Astrocyte (in vitro differentiated cells and primary cell): ENCODE measurements around the gene LCOR. TPM values are rescaled to one million over a fixed set of nuclear protein-coding genes. Genes with fewer than 3 reads are reported as not detected.
"Not testable (repeated sequence)": the region's sequence is repeated elsewhere in the genome, so short reads cannot be mapped to it uniquely, and the experiment has no call there.

Experiments used
- DNase-seq: peaks from one replicate; pipeline ENCODE4 v3.0.0-alpha.2; 2010; ENCODE audit warnings: low read depth
- FAIRE-seq: peaks from 2 replicates; lab custom pipeline; 2011; peaks lifted over from hg19 to GRCh38; lab: Jason Lieb, UNC
- H2AFZ ChIP-seq: 2 replicates; pipeline ENCODE4 v1.6.0; 2012; ENCODE audit warnings: low read depth, low read length, inconsistent platforms
- H3K27ac ChIP-seq: 2 replicates; pipeline ENCODE4 v1.5.1; 2011; ENCODE audit warnings: low read depth, low read length, inconsistent platforms
- H3K27me3 ChIP-seq: 2 replicates; pipeline ENCODE4 v1.6.0; 2011; ENCODE audit warnings: low read length, inconsistent platforms; ENCODE audit not compliant: insufficient read depth
- H3K36me3 ChIP-seq: 2 replicates; pipeline ENCODE4 v1.5.1; 2011; ENCODE audit warnings: low read length, inconsistent platforms; ENCODE audit not compliant: insufficient read depth
- H3K4me1 ChIP-seq: 2 replicates; pipeline ENCODE4 v1.5.1; 2011; ENCODE audit warnings: low read length, inconsistent platforms; ENCODE audit not compliant: insufficient read depth
- H3K4me2 ChIP-seq: 2 replicates; pipeline ENCODE4 v1.6.0; 2012; ENCODE audit warnings: low read length, inconsistent platforms
- H3K4me3 ChIP-seq: 2 replicates; pipeline ENCODE4 v1.5.1; 2011; ENCODE audit warnings: low read depth, mild to moderate bottlenecking, low read length, inconsistent platforms; ENCODE audit not compliant: insufficient read depth
- H3K79me2 ChIP-seq: 2 replicates; pipeline ENCODE4 v1.6.0; 2012; ENCODE audit warnings: mild to moderate bottlenecking, low read length, inconsistent platforms; ENCODE audit not compliant: insufficient read depth
- H3K9ac ChIP-seq: 2 replicates; pipeline ENCODE4 v1.6.0; 2012; ENCODE audit warnings: mild to moderate bottlenecking, low read length, inconsistent platforms
- H3K9me3 ChIP-seq: 2 replicates; pipeline ENCODE4 v1.5.1; 2012; ENCODE audit warnings: low read depth, mild to moderate bottlenecking, low read length, inconsistent platforms; ENCODE audit not compliant: insufficient read depth
- H4K20me1 ChIP-seq: 2 replicates; pipeline ENCODE4 v1.6.0; 2012; ENCODE audit warnings: low read length, inconsistent platforms; ENCODE audit not compliant: insufficient read depth
- H3K27ac Mint-ChIP-seq: one replicate; pipeline ENCODE4 v1.8.0; 2021; ENCODE audit warnings: mild to moderate bottlenecking, mixed read lengths; ENCODE audit not compliant: unreplicated experiment
- H3K27me3 Mint-ChIP-seq: one replicate; pipeline ENCODE4 v1.8.0; 2021; ENCODE audit warnings: low read depth, mixed read lengths; ENCODE audit not compliant: unreplicated experiment
- H3K36me3 Mint-ChIP-seq: one replicate; pipeline ENCODE4 v1.8.0; 2021; ENCODE audit warnings: low read depth, mixed read lengths; ENCODE audit not compliant: unreplicated experiment
- H3K4me1 Mint-ChIP-seq: one replicate; pipeline ENCODE4 v1.8.0; 2021; ENCODE audit warnings: low read depth, mixed read lengths; ENCODE audit not compliant: unreplicated experiment
- H3K4me3 Mint-ChIP-seq: one replicate; pipeline ENCODE4 v1.8.0; 2021; ENCODE audit warnings: mild to moderate bottlenecking, moderate library complexity, mixed read lengths; ENCODE audit not compliant: unreplicated experiment
- H3K9me3 Mint-ChIP-seq: one replicate; pipeline ENCODE4 v1.8.0; 2021; ENCODE audit warnings: mild to moderate bottlenecking, mixed read lengths; ENCODE audit not compliant: unreplicated experiment
- CTCF ChIP-seq: IDR thresholded peaks from 2 replicates; pipeline ENCODE4 v1.5.1; 2011; ENCODE audit warnings: low read depth, mild to moderate bottlenecking, inconsistent platforms, low read length, moderate library complexity; ENCODE audit not compliant: insufficient read depth
- EZH2 ChIP-seq: IDR thresholded peaks from 2 replicates; pipeline ENCODE4 v1.6.1; 2012; ENCODE audit warnings: mild to moderate bottlenecking, low read length, inconsistent platforms; ENCODE audit not compliant: insufficient read depth
- total RNA-seq: library from RNA; stranded (reverse); gene quantifications from 2 replicates; pipeline ENCODE4 v1.2.1, GENCODE V29; 2021

The LCOR gene
- total RNA-seq, 1 donor from 2014 or later = 72.0 TPM

GRCh38 chr10:97030894-97031293 lies 198.8 kb downstream of the LCOR start:
- Mint-ChIP-seq H3K4me3 (no peak overlapping the region), H3K27ac (no peak overlapping the region), H3K9me3 (peaks cover 5% of the 10 kb centered on the region), H3K4me1 (peaks cover 6% of the 10 kb centered on the region), H3K36me3 (no peaks in the 10 kb centered on the region), H3K27me3 (peaks cover 14% of the 10 kb centered on the region)
- H3K79me2 ChIP-seq = no peaks in the 10 kb centered on the region
- FAIRE-seq (no peak), DNase-seq (no peak)
- no peak overlapping the region for H3K9ac ChIP-seq
- no peak overlapping the region for H3K4me3 ChIP-seq
- peaks cover 6% of the 10 kb centered on the region for H3K4me1 ChIP-seq
- peaks cover under 1% of the 10 kb centered on the region for H3K27me3 ChIP-seq
- no peak overlapping the region for H2AFZ ChIP-seq
- no peak overlapping the region for H3K27ac ChIP-seq
- peaks cover 7% of the 10 kb centered on the region for H3K9me3 ChIP-seq
- H3K4me2 ChIP-seq = no peak overlapping the region
- no peaks in the 10 kb centered on the region for H4K20me1 ChIP-seq
- TF ChIP-seq CTCF (no peak), EZH2 (no peak)
- H3K36me3 ChIP-seq = no peaks in the 10 kb centered on the region

GRCh38 chr10:97031459-97031858 lies 199.4 kb downstream of the LCOR start:
- Histone ChIP-seq H3K9ac (no peak overlapping the region), H2AFZ (no peak overlapping the region), H3K27ac (no peak overlapping the region), H3K9me3 (peaks cover 7% of the 10 kb centered on the region), H3K27me3 (peaks cover 3% of the 10 kb centered on the region), H3K79me2 (no peaks in the 10 kb centered on the region), H3K36me3 (no peaks in the 10 kb centered on the region), H3K4me3 (no peak overlapping the region), H3K4me1 (peaks cover 6% of the 10 kb centered on the region), H3K4me2 (no peak overlapping the region), H4K20me1 (no peaks in the 10 kb centered on the region)
- no peak for DNase-seq
- no peak overlapping the region for H3K27ac Mint-ChIP-seq
- TF ChIP-seq CTCF (no peak), EZH2 (no peak)
- peaks cover 6% of the 10 kb centered on the region for H3K4me1 Mint-ChIP-seq
- no peak overlapping the region for H3K4me3 Mint-ChIP-seq
- no peak for FAIRE-seq
- peaks cover 19% of the 10 kb centered on the region for H3K27me3 Mint-ChIP-seq
- peaks cover 5% of the 10 kb centered on the region for H3K9me3 Mint-ChIP-seq
- H3K36me3 Mint-ChIP-seq = no peaks in the 10 kb centered on the region

DNA sequence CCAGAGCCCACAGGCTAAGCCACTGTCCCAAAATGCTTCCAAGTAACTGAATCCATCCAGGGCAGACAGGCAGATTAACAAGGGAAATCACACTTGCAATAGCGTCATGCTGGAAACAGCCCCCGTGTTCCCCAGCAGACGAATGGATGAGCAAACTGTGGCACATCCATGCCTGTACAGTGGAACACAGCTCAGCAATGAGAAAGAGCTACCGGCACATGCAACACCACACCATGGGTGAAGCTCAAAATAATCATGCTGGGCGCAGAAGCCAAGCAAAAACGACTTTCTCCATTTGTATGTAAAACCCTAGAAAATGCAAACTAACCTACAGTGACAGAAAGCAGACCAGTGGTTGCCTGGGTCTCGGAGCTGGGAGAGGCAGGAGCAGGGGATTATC lies 200.5 kb downstream of the LCOR start:
- TF ChIP-seq EZH2 (no peak), CTCF (no peak)
- Mint-ChIP-seq H3K36me3 (no peaks in the 10 kb centered on the region), H3K4me3 (no peak overlapping the region), H3K27me3 (peaks cover 21% of the 10 kb centered on the region), H3K4me1 (peaks cover 6% of the 10 kb centered on the region), H3K9me3 (peaks cover 5% of the 10 kb centered on the region), H3K27ac (no peak overlapping the region)
- Histone ChIP-seq H3K9ac (no peak overlapping the region), H3K4me2 (no peak overlapping the region), H3K27ac (no peak overlapping the region), H3K27me3 (peaks cover 3% of the 10 kb centered on the region), H3K79me2 (no peaks in the 10 kb centered on the region), H3K9me3 (peaks cover 7% of the 10 kb centered on the region), H2AFZ (no peak overlapping the region), H3K36me3 (no peaks in the 10 kb centered on the region), H4K20me1 (no peaks in the 10 kb centered on the region), H3K4me3 (no peak overlapping the region), H3K4me1 (peaks cover 10% of the 10 kb centered on the region)
- no peak for DNase-seq
- no peak for FAIRE-seq

- H4K20me1 ChIP-seq = not testable (repeated sequence)
Measured at GRCh38 chr10:97033841-97034240, 201.7 kb downstream of the LCOR start.

More at GRCh38 chr10:97033841-97034240, 201.7 kb downstream of the LCOR start:
- H3K9ac ChIP-seq, H3K4me3 Mint-ChIP-seq, H3K4me2 ChIP-seq, H2AFZ ChIP-seq, H3K9me3 ChIP-seq, H3K9me3 Mint-ChIP-seq, H3K79me2 ChIP-seq, DNase-seq, H3K27ac ChIP-seq, H3K4me1 ChIP-seq, H3K4me3 ChIP-seq, H3K27me3 ChIP-seq, FAIRE-seq, H3K4me1 Mint-ChIP-seq, H3K36me3 ChIP-seq, H3K36me3 Mint-ChIP-seq, H3K27ac Mint-ChIP-seq: not testable (repeated sequence)
- peaks cover 30% of the 10 kb centered on the region for H3K27me3 Mint-ChIP-seq
